Liver (tissue), 3 donors: ENCODE measurements around the gene ANKRD44.

Source experiments
- RAD21 ChIP-seq, 2 donors: IDR thresholded peaks; 2 replicates each; pipeline ENCODE4 v1.6.1; 2016; ENCODE audit warnings: antibody characterized with exemption in 2 of 2, mild to moderate bottlenecking in 2 of 2
- TF ChIP-seq, protein P1 (sequence below): fragments of 150-350 bp; IDR thresholded peaks from 2 replicates; pipeline ENCODE4 v1.5.1; 2017; ENCODE audit warnings: improper control_type of control experiment, low read depth, low read length; ENCODE audit not compliant: missing input control
- donor health status: healthy.
- donor health status: healthy.

DNA sequence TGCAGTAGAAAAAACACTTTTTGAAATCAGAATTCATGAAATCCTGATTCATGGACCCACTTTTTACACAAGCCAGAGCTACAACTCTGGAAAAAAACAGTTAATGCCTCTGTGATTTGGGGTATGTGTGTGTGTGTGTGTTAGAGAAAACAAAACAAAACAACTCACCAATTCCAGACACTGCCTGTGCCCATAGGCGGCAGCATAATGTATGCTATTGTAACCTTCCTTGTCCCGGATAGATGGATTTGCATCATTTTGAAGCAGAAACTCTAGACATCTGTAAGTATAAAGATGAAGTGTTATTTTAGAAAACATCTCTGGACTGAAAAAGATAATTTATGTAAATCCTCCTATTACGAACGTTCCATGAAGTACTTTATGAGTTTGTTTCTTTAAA, 232.0 kb downstream of the ANKRD44 start:
- TF ChIP-seq RAD21 (IDR thresholded peaks at IDR 0.05) = no peak
- TF ChIP-seq, protein P1, sequence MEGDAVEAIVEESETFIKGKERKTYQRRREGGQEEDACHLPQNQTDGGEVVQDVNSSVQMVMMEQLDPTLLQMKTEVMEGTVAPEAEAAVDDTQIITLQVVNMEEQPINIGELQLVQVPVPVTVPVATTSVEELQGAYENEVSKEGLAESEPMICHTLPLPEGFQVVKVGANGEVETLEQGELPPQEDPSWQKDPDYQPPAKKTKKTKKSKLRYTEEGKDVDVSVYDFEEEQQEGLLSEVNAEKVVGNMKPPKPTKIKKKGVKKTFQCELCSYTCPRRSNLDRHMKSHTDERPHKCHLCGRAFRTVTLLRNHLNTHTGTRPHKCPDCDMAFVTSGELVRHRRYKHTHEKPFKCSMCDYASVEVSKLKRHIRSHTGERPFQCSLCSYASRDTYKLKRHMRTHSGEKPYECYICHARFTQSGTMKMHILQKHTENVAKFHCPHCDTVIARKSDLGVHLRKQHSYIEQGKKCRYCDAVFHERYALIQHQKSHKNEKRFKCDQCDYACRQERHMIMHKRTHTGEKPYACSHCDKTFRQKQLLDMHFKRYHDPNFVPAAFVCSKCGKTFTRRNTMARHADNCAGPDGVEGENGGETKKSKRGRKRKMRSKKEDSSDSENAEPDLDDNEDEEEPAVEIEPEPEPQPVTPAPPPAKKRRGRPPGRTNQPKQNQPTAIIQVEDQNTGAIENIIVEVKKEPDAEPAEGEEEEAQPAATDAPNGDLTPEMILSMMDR = no peak
